IPS DF 19.7 (cell line): ENCODE data around the gene F2R.
"Not testable (repeated sequence)": the region's sequence is repeated elsewhere in the genome, so short reads cannot be mapped to it uniquely, and the experiment has no call there.

Experiments
- DNase-seq: peaks from one replicate; pipeline ENCODE4 v3.0.0-alpha.2; 2013; ENCODE audit warnings: low read depth, low spot score

The F2R gene

GRCh38 chr5:76715736-76716455, at the start of gene F2R:
Gene F2R, plus strand, starts transcription at chr5:76716126. Its CDS starts 182 bp downstream, at chr5:76716308.
- no peak for DNase-seq

- DNase-seq = no peak
Measured at GRCh38 chr5:76667495-76667894, 48.4 kb upstream of the F2R start.

GRCh38 chr5:76669245-76669644, 46.7 kb upstream of the F2R start:
- no peak for DNase-seq

- no peak for DNase-seq
Measured at GRCh38 chr5:76670508-76670907, 45.4 kb upstream of the F2R start.

GRCh38 chr5:76672242-76672641, 43.7 kb upstream of the F2R start:
- DNase-seq = no peak

GRCh38 chr5:76673125-76673524, 42.8 kb upstream of the F2R start:
- no peak for DNase-seq

- no peak for DNase-seq
Measured at GRCh38 chr5:76674330-76675066, 41.4 kb upstream of the F2R start.

GRCh38 chr5:76675364-76675763, 40.6 kb upstream of the F2R start:
- DNase-seq = no peak

- DNase-seq = no peak
Measured at GRCh38 chr5:76677849-76678472, 38.0 kb upstream of the F2R start.

GRCh38 chr5:76679231-76679630, 36.7 kb upstream of the F2R start:
- DNase-seq = no peak

GRCh38 chr5:76680826-76681225, 35.1 kb upstream of the F2R start:
- DNase-seq = not testable (repeated sequence)

- no peak for DNase-seq
Measured at GRCh38 chr5:76681287-76681686, 34.6 kb upstream of the F2R start.

- DNase-seq = no peak
Measured at GRCh38 chr5:76682387-76682786, 33.5 kb upstream of the F2R start.

- DNase-seq = no peak
Measured at GRCh38 chr5:76683816-76684731, 31.9 kb upstream of the F2R start.

GRCh38 chr5:76684756-76685519, 31.0 kb upstream of the F2R start:
- DNase-seq = no peak

- no peak for DNase-seq
Measured at GRCh38 chr5:76685704-76686103, 30.2 kb upstream of the F2R start.

GRCh38 chr5:76688212-76688611, 27.7 kb upstream of the F2R start:
- DNase-seq = no peak

- no peak for DNase-seq
Measured at GRCh38 chr5:76688836-76689235, 27.1 kb upstream of the F2R start.

- no peak for DNase-seq
Measured at GRCh38 chr5:76689321-76690036, 26.4 kb upstream of the F2R start.

GRCh38 chr5:76690037-76690679, 25.8 kb upstream of the F2R start:
- no peak for DNase-seq
